ENCODE results near the gene TSPAN9.

The TSPAN9 gene

GRCh38 chr12:3101309-3102024, 24.3 kb downstream of the TSPAN9 start:
- no peak overlapping the region for H3K4me3 ChIP-seq (ENCODE audit: low read length)
- DNase-seq (ENCODE audit: low read depth) = peak; percentile 70
- TF ChIP-seq CTCF (conservative IDR thresholded peaks at IDR 0.05; ENCODE audit: low read length) = no peak

- no peak for TF ChIP-seq CTCF (conservative IDR thresholded peaks at IDR 0.05; ENCODE audit: low read length)
- no peak for DNase-seq (ENCODE audit: low read depth)
- H3K4me3 ChIP-seq (ENCODE audit: low read length) = no peak overlapping the region
Observed at GRCh38 chr12:3102771-3103410, 25.7 kb downstream of the TSPAN9 start.

GRCh38 chr12:3103806-3104205, 26.6 kb downstream of the TSPAN9 start:
- no peak for DNase-seq (ENCODE audit: low read depth)
- TF ChIP-seq CTCF (conservative IDR thresholded peaks at IDR 0.05; ENCODE audit: low read length) = no peak
- H3K4me3 ChIP-seq (ENCODE audit: low read length) = no peak overlapping the region

- TF ChIP-seq CTCF (conservative IDR thresholded peaks at IDR 0.05; ENCODE audit: low read length) = no peak
- DNase-seq (ENCODE audit: low read depth) = no peak
- H3K4me3 ChIP-seq (ENCODE audit: low read length) = no peak overlapping the region
Observed at GRCh38 chr12:3105690-3106479, 28.7 kb downstream of the TSPAN9 start.

- no peak for TF ChIP-seq CTCF (conservative IDR thresholded peaks at IDR 0.05; ENCODE audit: low read length)
- DNase-seq (ENCODE audit: low read depth) = no peak
- no peak overlapping the region for H3K4me3 ChIP-seq (ENCODE audit: low read length)
Observed at GRCh38 chr12:3106579-3106978, 29.4 kb downstream of the TSPAN9 start.

- H3K4me3 ChIP-seq (ENCODE audit: low read length) = no peak overlapping the region
- TF ChIP-seq CTCF (conservative IDR thresholded peaks at IDR 0.05; ENCODE audit: low read length) = no peak
- peak; percentile 31 for DNase-seq (ENCODE audit: low read depth)
Observed at GRCh38 chr12:3107071-3107583, 29.9 kb downstream of the TSPAN9 start.

All from AG10803 (cell line).